GM12874 (cell line): Measurements from ENCODE around the gene RIMBP2.

Experiments used
- CTCF ChIP-seq: IDR thresholded peaks from 2 replicates; pipeline ENCODE4 v1.5.1; 2011; ENCODE audit warnings: low read depth, mild to moderate bottlenecking, control low read depth, low read length, moderate library complexity; ENCODE audit not compliant: insufficient read depth

The RIMBP2 gene

GRCh38 chr12:130473266-130473665 is 242.8 kb downstream of the RIMBP2 start:
- no peak for TF ChIP-seq CTCF

- no peak for TF ChIP-seq CTCF
Observed at GRCh38 chr12:130470969-130471368, 245.1 kb downstream of the RIMBP2 start.

- no peak for TF ChIP-seq CTCF
Observed at GRCh38 chr12:130469552-130469951, 246.5 kb downstream of the RIMBP2 start.

- TF ChIP-seq CTCF, result no peak
Observed at GRCh38 chr12:130468700-130469245, 247.3 kb downstream of the RIMBP2 start.

- no peak for TF ChIP-seq CTCF
Observed at GRCh38 chr12:130468186-130468585, 247.9 kb downstream of the RIMBP2 start.

- TF ChIP-seq CTCF, result no peak
Observed at GRCh38 chr12:130465626-130466025, 250.5 kb downstream of the RIMBP2 start.

GRCh38 chr12:130465046-130465445 is 251.1 kb downstream of the RIMBP2 start:
- TF ChIP-seq CTCF, result no peak
